ENCODE data around the gene HSPG2. TPM values are rescaled to one million over a fixed set of nuclear protein-coding genes. Genes with fewer than 3 reads are reported as not detected.

Gene HSPG2
- total and polyA plus RNA-seq, 2 experiments from 2014 or later = 62.3 to 193 TPM

GRCh38 chr1:21931171-21932093, 5.7 kb downstream of the HSPG2 start:
- DNase-seq (ENCODE audit: low read depth in 1 of 2, low spot score in 1 of 2) = peak; percentile 64 to 93
- Histone ChIP-seq H3K27me3 (no peaks in the 10 kb centered on the region), H3K4me1 (ENCODE audit: low read depth) (peaks cover 62% of the 10 kb centered on the region), H3K27ac (peak overlapping the region; percentile 93), H3K36me3 (no peaks in the 10 kb centered on the region), H3K9me3 (ENCODE audit: low read depth) (no peaks in the 10 kb centered on the region), H3K4me3 (no peak overlapping the region)
- TF ChIP-seq, protein P1, sequence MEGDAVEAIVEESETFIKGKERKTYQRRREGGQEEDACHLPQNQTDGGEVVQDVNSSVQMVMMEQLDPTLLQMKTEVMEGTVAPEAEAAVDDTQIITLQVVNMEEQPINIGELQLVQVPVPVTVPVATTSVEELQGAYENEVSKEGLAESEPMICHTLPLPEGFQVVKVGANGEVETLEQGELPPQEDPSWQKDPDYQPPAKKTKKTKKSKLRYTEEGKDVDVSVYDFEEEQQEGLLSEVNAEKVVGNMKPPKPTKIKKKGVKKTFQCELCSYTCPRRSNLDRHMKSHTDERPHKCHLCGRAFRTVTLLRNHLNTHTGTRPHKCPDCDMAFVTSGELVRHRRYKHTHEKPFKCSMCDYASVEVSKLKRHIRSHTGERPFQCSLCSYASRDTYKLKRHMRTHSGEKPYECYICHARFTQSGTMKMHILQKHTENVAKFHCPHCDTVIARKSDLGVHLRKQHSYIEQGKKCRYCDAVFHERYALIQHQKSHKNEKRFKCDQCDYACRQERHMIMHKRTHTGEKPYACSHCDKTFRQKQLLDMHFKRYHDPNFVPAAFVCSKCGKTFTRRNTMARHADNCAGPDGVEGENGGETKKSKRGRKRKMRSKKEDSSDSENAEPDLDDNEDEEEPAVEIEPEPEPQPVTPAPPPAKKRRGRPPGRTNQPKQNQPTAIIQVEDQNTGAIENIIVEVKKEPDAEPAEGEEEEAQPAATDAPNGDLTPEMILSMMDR (IDR thresholded peaks at IDR 0.05; ENCODE audit: low read depth, low read length) = no peak

DNA sequence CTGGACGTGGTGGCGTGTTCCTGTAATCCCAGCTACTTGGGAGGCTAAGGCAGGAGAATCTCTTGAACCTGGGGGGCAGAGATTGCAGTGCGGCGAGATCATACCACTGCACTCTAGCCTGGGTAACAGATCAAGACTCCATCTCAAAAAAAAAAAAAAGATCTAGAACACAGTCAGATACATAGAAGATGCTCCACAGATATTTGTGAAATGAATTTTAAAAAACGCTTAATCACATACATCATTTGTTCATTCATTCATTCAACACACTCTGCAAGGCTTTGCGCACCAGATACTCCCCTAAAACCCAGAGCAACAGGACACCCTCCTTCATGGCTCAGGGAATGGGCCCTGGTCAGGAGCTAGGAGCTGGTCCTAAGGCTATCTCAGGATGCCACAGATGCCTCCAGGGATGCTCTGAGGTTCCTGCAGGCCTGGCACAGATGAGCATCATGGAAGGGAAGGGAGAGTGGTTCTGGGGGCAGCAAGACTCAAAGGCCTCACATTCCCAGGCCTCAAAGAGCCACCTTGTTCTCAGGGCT, 6.4 kb downstream of the HSPG2 start:
- H3K4me1 ChIP-seq (ENCODE audit: low read depth) = peaks cover 65% of the 10 kb centered on the region
- H3K9me3 ChIP-seq (ENCODE audit: low read depth) = no peaks in the 10 kb centered on the region
- no peak for DNase-seq (ENCODE audit: low read depth in 1 of 2, low spot score in 1 of 2)
- no peaks in the 10 kb centered on the region for H3K27me3 ChIP-seq
- TF ChIP-seq, protein P1 (IDR thresholded peaks at IDR 0.05; ENCODE audit: low read depth, low read length) = no peak
- no peaks in the 10 kb centered on the region for H3K36me3 ChIP-seq
- H3K4me3 ChIP-seq = no peak overlapping the region
- peak overlapping the region; percentile 93 for H3K27ac ChIP-seq

- Histone ChIP-seq H3K27ac (peak overlapping the region; percentile 93), H3K4me1 (ENCODE audit: low read depth) (peaks cover 65% of the 10 kb centered on the region)
Observed at GRCh38 chr1:21930080-21930571, 7.0 kb downstream of the HSPG2 start.

GRCh38 chr1:21927533-21928237, 9.4 kb downstream of the HSPG2 start:
- TF ChIP-seq, protein P1 (IDR thresholded peaks at IDR 0.05; ENCODE audit: low read depth, low read length) = no peak
- no peaks in the 10 kb centered on the region for H3K27me3 ChIP-seq
- H3K36me3 ChIP-seq = no peaks in the 10 kb centered on the region
- no peak for DNase-seq (ENCODE audit: low read depth in 1 of 2, low spot score in 1 of 2)
- no peak overlapping the region for H3K27ac ChIP-seq
- H3K4me3 ChIP-seq = no peak overlapping the region
- H3K9me3 ChIP-seq (ENCODE audit: low read depth) = no peaks in the 10 kb centered on the region
- peaks cover 73% of the 10 kb centered on the region for H3K4me1 ChIP-seq (ENCODE audit: low read depth)

More at GRCh38 chr1:21930080-21930571, 7.0 kb downstream of the HSPG2 start:
- H3K36me3 ChIP-seq = no peaks in the 10 kb centered on the region
- no peaks in the 10 kb centered on the region for H3K27me3 ChIP-seq
- no peak for DNase-seq (ENCODE audit: low read depth in 1 of 2, low spot score in 1 of 2)
- no peak overlapping the region for H3K4me3 ChIP-seq
- H3K9me3 ChIP-seq (ENCODE audit: low read depth) = no peaks in the 10 kb centered on the region
- TF ChIP-seq, protein P1 (IDR thresholded peaks at IDR 0.05; ENCODE audit: low read depth, low read length) = no peak

DNA sequence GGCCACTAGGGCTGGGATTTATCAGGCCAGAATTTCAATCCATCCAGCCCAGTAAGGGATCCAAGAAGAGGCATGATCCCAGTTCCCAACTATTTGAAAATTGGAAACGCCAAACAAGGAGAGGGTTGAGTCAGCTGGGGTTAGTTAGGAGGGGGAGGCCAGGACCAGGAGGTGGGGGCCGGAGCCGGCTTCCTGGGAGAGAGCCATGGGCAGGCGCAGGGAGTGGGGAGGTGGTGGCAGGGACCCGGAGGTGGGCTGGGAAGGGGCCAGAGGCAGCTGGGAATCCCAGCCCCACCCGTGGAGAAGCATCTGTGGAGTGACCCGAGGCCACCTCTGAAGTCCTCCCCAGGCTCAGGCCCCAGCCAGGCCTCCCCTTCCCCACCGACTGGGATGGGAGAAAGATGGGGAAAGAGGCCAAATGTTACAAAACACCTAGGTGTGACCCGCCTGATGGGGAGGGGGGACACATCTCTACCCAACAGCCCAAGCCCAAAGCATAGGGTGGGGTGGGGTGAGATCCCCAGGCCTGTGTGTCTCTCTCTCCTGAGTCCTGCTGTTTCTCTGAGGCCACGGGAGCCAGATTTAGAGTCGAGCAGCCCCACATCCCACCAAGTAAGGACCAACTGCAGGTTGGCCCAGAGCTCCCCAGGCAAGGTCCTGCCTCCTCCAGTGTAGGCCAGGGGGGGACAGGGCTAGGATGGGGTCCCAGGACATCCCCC, 10.1 kb downstream of the HSPG2 start:
- no peak overlapping the region for H3K27ac ChIP-seq
- DNase-seq (ENCODE audit: low read depth in 1 of 2, low spot score in 1 of 2) = peak in 1 of 2 donors; percentile 56
- H3K4me1 ChIP-seq (ENCODE audit: low read depth) = peaks cover 73% of the 10 kb centered on the region
- H3K27me3 ChIP-seq = no peaks in the 10 kb centered on the region
- H3K36me3 ChIP-seq = no peaks in the 10 kb centered on the region
- H3K9me3 ChIP-seq (ENCODE audit: low read depth) = no peaks in the 10 kb centered on the region
- TF ChIP-seq, protein P1 (IDR thresholded peaks at IDR 0.05; ENCODE audit: low read depth, low read length) = no peak
- H3K4me3 ChIP-seq = no peak overlapping the region

Data from cardiac muscle cell (in vitro differentiated cells and primary cell).